Transverse colon (tissue), 3 donors: ENCODE data around the gene CASP8.

Experiments used
- CTCF ChIP-seq, 5 experiments: fragments of 200-600 bp in 3 of 5; fragments of 450-650 bp in 2 of 5; sonication (generic) in 3 of 5; IDR thresholded peaks; 1 replicate in 2 of 5; 2 replicates in 3 of 5; pipeline ENCODE4 v1.5.1; 2016 to 2017; ENCODE audit warnings: antibody characterized with exemption in 5 of 5, inconsistent platforms in 3 of 5, mild to moderate bottlenecking in 2 of 5, moderate library complexity in 1 of 5
- POLR2A ChIP-seq: fragments of 450-650 bp; IDR thresholded peaks from one replicate; pipeline ENCODE4 v1.6.1; 2016; ENCODE audit warnings: antibody characterized with exemption, mild to moderate bottlenecking, moderate library complexity

GRCh38 chr2:201329409-201329808, 69.1 kb downstream of the CASP8 start:
- TF ChIP-seq CTCF (IDR thresholded peaks at IDR 0.05) (no peak), POLR2A (no peak)
